Thymus (tissue), 11 donors: ENCODE results near the gene CDK8. TPM values are rescaled to one million over a fixed set of nuclear protein-coding genes. Genes with fewer than 3 reads are reported as not detected.

Source experiments
- DNase-seq, 9 donors: peaks; one replicate each; pipeline ENCODE4 v3.0.0-alpha.2; 2013; ENCODE audit warnings: low spot score in 9 of 9, low read depth in 6 of 9, missing footprints in 1 of 9
- H3K27ac ChIP-seq, 2 donors: one replicate each; pipeline ENCODE4 v1.5.1; 2013; ENCODE audit warnings: control low read depth in 1 of 2, low read depth in 1 of 2, low read length in 1 of 2, mild to moderate bottlenecking in 1 of 2, moderate library complexity in 1 of 2
- H3K27me3 ChIP-seq, 2 donors: one replicate each; pipeline ENCODE4 v1.5.1; 2013; ENCODE audit warnings: low read length in 1 of 2; ENCODE audit not compliant: control insufficient read depth in 2 of 2, insufficient read depth in 1 of 2
- H3K36me3 ChIP-seq, 2 donors: one replicate each; pipeline ENCODE4 v1.5.1; 2013; ENCODE audit warnings: low read length in 1 of 2, mild to moderate bottlenecking in 1 of 2, moderate library complexity in 1 of 2; ENCODE audit not compliant: control insufficient read depth in 2 of 2, insufficient read depth in 2 of 2
- H3K4me1 ChIP-seq, 2 donors: one replicate each; pipeline ENCODE4 v1.5.1; 2013; ENCODE audit warnings: low read length in 2 of 2; ENCODE audit not compliant: control insufficient read depth in 2 of 2, insufficient read depth in 2 of 2
- H3K4me3 ChIP-seq, 2 donors: one replicate each; pipeline ENCODE4 v1.5.1; 2013; ENCODE audit warnings: low read length in 2 of 2, control low read depth in 1 of 2, mild to moderate bottlenecking in 1 of 2
- H3K9me3 ChIP-seq, 2 donors: one replicate each; pipeline ENCODE4 v1.5.1; 2013; ENCODE audit warnings: low read length in 1 of 2, mild to moderate bottlenecking in 1 of 2; ENCODE audit not compliant: control insufficient read depth in 2 of 2, insufficient read depth in 1 of 2
- WGBS: extraction: QIAGEN DNeasy Blood & Tissue Kit; methylation state at CpG from one replicate; pipeline ENCODE4 v1.1.7; 2013; 5-methylcytosine and 5-hydroxymethylcytosine counted together
- polyA plus RNA-seq: library from polyadenylated mRNA; stranded (reverse); fragments of 200-250 nt; gene quantifications from one replicate; pipeline ENCODE4 v1.2.3, GENCODE V29; 2013
- total RNA-seq: library from RNA; stranded (reverse); fragments of 120-200 nt; gene quantifications from one replicate; pipeline ENCODE4 v1.2.4, GENCODE V29; 2013
- donor health status: healthy.

The CDK8 gene
- total and polyA plus RNA-seq, 2 donors, result 12.0 to 23.8 TPM

GRCh38 chr13:26424181-26424580 lies 170.3 kb downstream of the CDK8 start:
- DNase-seq, result no peak
- H3K36me3 ChIP-seq, result no peaks in the 10 kb centered on the region
- WGBS, result 95% methylated on average over 14 of the region's 14 CpGs
- H3K9me3 ChIP-seq, result no peaks in the 10 kb centered on the region
- H3K27ac ChIP-seq, result no peak overlapping the region
- no peak overlapping the region for H3K4me3 ChIP-seq
- peaks cover 0 to 2% of the 10 kb centered on the region in 2 donors for H3K27me3 ChIP-seq
- no peaks in the 10 kb centered on the region for H3K4me1 ChIP-seq

- 80% methylated on average over 9 of the region's 9 CpGs for WGBS
- H3K27me3 ChIP-seq, result peaks cover 0 to 2% of the 10 kb centered on the region in 2 donors
- H3K4me1 ChIP-seq, result no peaks in the 10 kb centered on the region
- no peaks in the 10 kb centered on the region for H3K9me3 ChIP-seq
- H3K4me3 ChIP-seq, result no peak overlapping the region
- no peak overlapping the region for H3K27ac ChIP-seq
- H3K36me3 ChIP-seq, result no peaks in the 10 kb centered on the region
- DNase-seq, result no peak
Observed at GRCh38 chr13:26425443-26426358, 171.8 kb downstream of the CDK8 start.

- no peak for DNase-seq
- no peaks in the 10 kb centered on the region for H3K36me3 ChIP-seq
- H3K27me3 ChIP-seq, result no peaks in the 10 kb centered on the region
- 79% methylated on average over 4 of the region's 4 CpGs for WGBS
- no peak overlapping the region for H3K27ac ChIP-seq
- peaks cover 0 to 6% of the 10 kb centered on the region in 2 donors for H3K9me3 ChIP-seq
- H3K4me3 ChIP-seq, result no peak overlapping the region
- H3K4me1 ChIP-seq, result no peaks in the 10 kb centered on the region
Observed at GRCh38 chr13:26433776-26434175, 179.8 kb downstream of the CDK8 start.

- no peak for DNase-seq
- H3K36me3 ChIP-seq, result no peaks in the 10 kb centered on the region
- H3K4me1 ChIP-seq, result no peaks in the 10 kb centered on the region
- no peaks in the 10 kb centered on the region for H3K27me3 ChIP-seq
- H3K9me3 ChIP-seq, result peaks cover 0 to 6% of the 10 kb centered on the region in 2 donors
- no peak overlapping the region for H3K27ac ChIP-seq
- H3K4me3 ChIP-seq, result no peak overlapping the region
Observed at GRCh38 chr13:26435171-26435570, 181.2 kb downstream of the CDK8 start.

GRCh38 chr13:26435646-26436045 lies 181.7 kb downstream of the CDK8 start:
- H3K4me1 ChIP-seq, result no peaks in the 10 kb centered on the region
- H3K4me3 ChIP-seq, result no peak overlapping the region
- H3K9me3 ChIP-seq, result peaks cover 0 to 6% of the 10 kb centered on the region in 2 donors
- no peaks in the 10 kb centered on the region for H3K36me3 ChIP-seq
- H3K27ac ChIP-seq, result no peak overlapping the region
- DNase-seq, result no peak
- no peaks in the 10 kb centered on the region for H3K27me3 ChIP-seq
- WGBS, result 91% methylated on average over 3 of the region's 3 CpGs

- peaks cover 0 to 6% of the 10 kb centered on the region in 2 donors for H3K9me3 ChIP-seq
- no peaks in the 10 kb centered on the region for H3K4me1 ChIP-seq
- WGBS, result 96% methylated on average over 3 of the region's 3 CpGs
- no peaks in the 10 kb centered on the region for H3K27me3 ChIP-seq
- DNase-seq, result no peak
- no peak overlapping the region for H3K4me3 ChIP-seq
- H3K27ac ChIP-seq, result no peak overlapping the region
- no peaks in the 10 kb centered on the region for H3K36me3 ChIP-seq
Observed at GRCh38 chr13:26436914-26437313, 183.0 kb downstream of the CDK8 start.

GRCh38 chr13:26440111-26440510 lies 186.2 kb downstream of the CDK8 start:
- H3K4me1 ChIP-seq, result no peaks in the 10 kb centered on the region
- no peaks in the 10 kb centered on the region for H3K27me3 ChIP-seq
- no peak overlapping the region for H3K4me3 ChIP-seq
- H3K36me3 ChIP-seq, result no peaks in the 10 kb centered on the region
- DNase-seq, result no peak
- H3K27ac ChIP-seq, result no peak overlapping the region
- H3K9me3 ChIP-seq, result peaks cover 0 to 6% of the 10 kb centered on the region in 2 donors
- 89% methylated on average over 3 of the region's 3 CpGs for WGBS

- Histone ChIP-seq H3K27me3 (no peaks in the 10 kb centered on the region), H3K4me1 (no peaks in the 10 kb centered on the region), H3K36me3 (no peaks in the 10 kb centered on the region), H3K9me3 (no peaks in the 10 kb centered on the region), H3K4me3 (no peak overlapping the region), H3K27ac (no peak overlapping the region)
- 96% methylated on average over 8 of the region's 8 CpGs for WGBS
- DNase-seq, result no peak
Observed at GRCh38 chr13:26441476-26441875, 187.5 kb downstream of the CDK8 start.

- DNase-seq, result no peak
- H3K4me1 ChIP-seq, result no peaks in the 10 kb centered on the region
- no peaks in the 10 kb centered on the region for H3K9me3 ChIP-seq
- H3K4me3 ChIP-seq, result no peak overlapping the region
- H3K36me3 ChIP-seq, result no peaks in the 10 kb centered on the region
- H3K27ac ChIP-seq, result no peak overlapping the region
- 76% methylated on average over 1 of the region's 1 CpG for WGBS
- no peaks in the 10 kb centered on the region for H3K27me3 ChIP-seq
Observed at GRCh38 chr13:26442541-26442940, 188.6 kb downstream of the CDK8 start.
